Mucosa of descending colon (tissue), 3 donors: ENCODE results near the gene NTN1. TPM values are rescaled to one million over a fixed set of nuclear protein-coding genes. Genes with fewer than 3 reads are reported as not detected.
A peak's percentile ranks its signal among the peaks of the same experiment; 100 is the strongest.

ENCODE experiments used
- ATAC-seq: fragments of 200-7000 bp; cut with Tn5 transposase; one replicate; pipeline ENCODE4 v1.9.1; 2020; ENCODE audit warnings: mild to moderate bottlenecking, moderate library complexity
- DNase-seq, 3 donors: peaks; one replicate each; pipeline ENCODE4 v3.0.0-alpha.2; 2020
- H3K36me3 ChIP-seq: fragments of 200-600 bp; one replicate; pipeline ENCODE4 v1.8.0; 2021; ENCODE audit warnings: low read depth, mild to moderate bottlenecking
- H3K4me1 ChIP-seq: fragments of 200-600 bp; one replicate; pipeline ENCODE4 v1.8.0; 2021; ENCODE audit warnings: low read depth, mild to moderate bottlenecking
- H3K4me3 ChIP-seq: fragments of 200-600 bp; one replicate; pipeline ENCODE4 v1.8.0; 2021; ENCODE audit warnings: mild to moderate bottlenecking
- H3K9me3 ChIP-seq: fragments of 200-600 bp; one replicate; pipeline ENCODE4 v1.8.0; 2021; ENCODE audit warnings: mild to moderate bottlenecking
- intact Hi-C, 2 donors: fragments of 100-400 bp; cut with DNase I in 1 of 2; cut with micrococcal nuclease in 1 of 2; formaldehyde crosslinking; loops; one replicate each; pipeline versions ENCODE4 v1.11.0 to v1.11.1; 2022; cut with DNase I, micrococcal nuclease
- total RNA-seq, 3 donors: library from RNA; stranded (reverse); fragmentation: NEBNext Ultra II Directional in 2 of 3; extraction: Animal tissue kit (Norgen Biotek cat#: 25700) in 2 of 3; gene quantifications; one replicate each; pipeline versions ENCODE4 v1.2.1 to v1.2.4, GENCODE V29; 2021 to 2023
- TF ChIP-seq, protein P1 (sequence below): fragments of 200-600 bp; IDR thresholded peaks from one replicate; pipeline ENCODE4 v1.8.0; 2022; ENCODE audit warnings: antibody characterized with exemption, mild to moderate bottlenecking
- donor health status: DM: no; HTN: no; CAD: no; lungs with moderate emphysema.
- donor health status: DM: no; HTN: no; CAD: no.
- donor health status: DM: no; HTN: yes; CAD: no.

The NTN1 gene
- total RNA-seq, 3 donors from 2014 or later: 3.7 to 61.8 (median 4.0) TPM

DNA sequence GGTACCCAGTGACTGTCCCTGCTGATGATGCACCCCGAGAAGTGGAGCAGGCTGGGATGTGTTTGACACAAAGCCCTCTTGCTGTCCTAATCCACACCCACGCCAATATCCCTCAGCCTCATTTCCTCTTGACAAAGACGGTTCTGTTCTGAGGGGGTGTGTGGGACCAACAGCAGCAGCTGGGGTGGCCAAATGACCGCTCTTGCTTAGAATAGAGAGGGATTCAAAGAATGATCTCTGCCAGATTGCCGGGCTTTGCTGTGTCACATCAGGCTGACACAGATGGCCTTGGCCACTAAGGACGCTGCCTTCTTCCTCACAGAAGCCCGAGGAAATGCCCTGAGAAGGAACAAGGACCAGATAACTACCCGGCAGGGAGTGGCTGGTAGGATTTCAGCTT is 250.7 kb downstream of the NTN1 start:
- no peak for ATAC-seq
- intact Hi-C loops: no loop called here
- TF ChIP-seq, protein P1, sequence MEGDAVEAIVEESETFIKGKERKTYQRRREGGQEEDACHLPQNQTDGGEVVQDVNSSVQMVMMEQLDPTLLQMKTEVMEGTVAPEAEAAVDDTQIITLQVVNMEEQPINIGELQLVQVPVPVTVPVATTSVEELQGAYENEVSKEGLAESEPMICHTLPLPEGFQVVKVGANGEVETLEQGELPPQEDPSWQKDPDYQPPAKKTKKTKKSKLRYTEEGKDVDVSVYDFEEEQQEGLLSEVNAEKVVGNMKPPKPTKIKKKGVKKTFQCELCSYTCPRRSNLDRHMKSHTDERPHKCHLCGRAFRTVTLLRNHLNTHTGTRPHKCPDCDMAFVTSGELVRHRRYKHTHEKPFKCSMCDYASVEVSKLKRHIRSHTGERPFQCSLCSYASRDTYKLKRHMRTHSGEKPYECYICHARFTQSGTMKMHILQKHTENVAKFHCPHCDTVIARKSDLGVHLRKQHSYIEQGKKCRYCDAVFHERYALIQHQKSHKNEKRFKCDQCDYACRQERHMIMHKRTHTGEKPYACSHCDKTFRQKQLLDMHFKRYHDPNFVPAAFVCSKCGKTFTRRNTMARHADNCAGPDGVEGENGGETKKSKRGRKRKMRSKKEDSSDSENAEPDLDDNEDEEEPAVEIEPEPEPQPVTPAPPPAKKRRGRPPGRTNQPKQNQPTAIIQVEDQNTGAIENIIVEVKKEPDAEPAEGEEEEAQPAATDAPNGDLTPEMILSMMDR: no peak
- Histone ChIP-seq H3K9me3 (no peaks in the 10 kb centered on the region), H3K4me3 (no peak overlapping the region), H3K36me3 (no peaks in the 10 kb centered on the region), H3K4me1 (no peaks in the 10 kb centered on the region)
- no peak for DNase-seq

DNA sequence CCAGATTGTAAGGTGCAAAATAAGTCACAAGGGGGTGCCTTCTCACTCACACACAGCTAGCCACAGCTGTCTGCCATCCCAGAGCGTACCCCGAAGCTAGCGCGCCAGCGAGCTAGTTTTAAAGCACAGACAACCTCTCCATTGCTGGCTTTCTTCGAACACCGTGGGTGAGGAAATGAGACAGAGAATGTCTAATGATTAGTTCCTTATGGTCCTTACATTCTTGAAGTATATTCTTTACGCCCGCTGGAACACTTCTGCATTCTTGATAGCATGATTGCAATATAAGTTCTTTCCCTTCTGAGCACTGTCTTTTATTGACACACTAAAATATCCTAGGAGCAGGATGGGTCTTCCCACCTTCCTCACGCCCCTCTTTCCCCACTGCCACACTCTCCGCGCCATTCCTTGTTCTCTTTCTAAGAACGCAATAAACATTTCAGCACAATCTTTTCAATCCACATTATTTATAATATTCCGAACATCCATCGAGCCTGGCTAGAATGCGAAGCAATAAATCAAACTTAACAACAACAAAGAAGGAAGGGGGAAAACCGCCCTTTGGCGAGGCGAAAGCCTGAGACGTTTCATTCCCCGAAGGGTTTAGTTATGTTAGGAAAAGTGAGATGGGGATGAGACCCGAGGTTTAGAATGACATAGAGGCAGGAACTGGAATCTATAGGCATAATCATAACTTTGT is 251.3 kb downstream of the NTN1 start:
- TF ChIP-seq, protein P1: no peak
- H3K4me3 ChIP-seq: no peak overlapping the region
- intact Hi-C loops: no loop called here
- H3K9me3 ChIP-seq: no peaks in the 10 kb centered on the region
- ATAC-seq (no peak), DNase-seq (no peak)
- H3K36me3 ChIP-seq: no peaks in the 10 kb centered on the region
- no peaks in the 10 kb centered on the region for H3K4me1 ChIP-seq

DNA sequence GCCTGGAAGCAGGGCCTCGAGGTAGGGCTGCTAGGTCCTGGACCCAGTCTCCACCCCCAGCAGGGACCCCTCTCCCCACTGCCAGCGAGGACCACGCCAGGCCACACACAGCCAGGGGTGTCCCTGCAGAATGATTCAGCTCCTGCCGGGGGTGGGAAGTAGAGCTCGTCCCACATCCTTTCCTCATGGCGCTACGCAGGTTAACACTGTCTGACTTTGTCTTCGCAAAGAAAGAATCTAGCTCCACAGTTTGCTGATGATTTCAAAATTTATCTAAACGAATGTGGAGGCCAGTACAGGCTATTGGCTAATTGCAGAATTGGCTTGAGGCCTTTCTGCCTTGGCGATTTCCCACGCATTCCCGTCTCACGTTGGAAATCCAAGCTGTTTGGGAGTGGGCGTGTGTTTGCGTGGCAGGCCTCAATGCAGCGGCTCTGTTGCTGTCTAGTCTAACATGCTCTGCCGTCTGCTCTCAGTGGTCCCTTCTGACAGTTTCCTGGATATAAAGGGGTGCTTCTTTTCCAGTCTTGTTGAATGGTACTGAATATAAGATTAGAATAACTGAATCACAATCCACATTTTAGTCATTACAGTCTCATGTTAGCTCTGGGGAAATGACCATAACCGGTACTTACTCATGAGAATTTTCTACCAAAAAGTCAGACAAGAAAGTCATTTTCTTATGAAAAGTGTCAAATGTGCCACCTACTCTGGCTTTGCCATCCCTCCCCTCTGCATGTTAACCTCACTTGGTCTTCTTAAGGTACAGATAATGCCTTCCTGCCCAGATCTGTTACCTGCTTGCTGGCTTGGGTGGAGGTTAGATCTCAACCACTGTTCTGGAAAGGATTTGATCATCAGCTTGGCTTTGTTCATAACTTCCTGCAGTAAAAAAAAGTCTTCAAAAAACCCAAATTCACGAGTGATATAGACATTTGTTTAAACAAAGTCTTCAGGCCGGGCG is 252.4 kb downstream of the NTN1 start:
- intact Hi-C loops: no loop called here
- Histone ChIP-seq H3K4me1 (no peaks in the 10 kb centered on the region), H3K4me3 (no peak overlapping the region), H3K9me3 (no peaks in the 10 kb centered on the region), H3K36me3 (no peaks in the 10 kb centered on the region)
- ATAC-seq: peak; percentile 21
- TF ChIP-seq, protein P1: no peak
- DNase-seq: no peak

DNA sequence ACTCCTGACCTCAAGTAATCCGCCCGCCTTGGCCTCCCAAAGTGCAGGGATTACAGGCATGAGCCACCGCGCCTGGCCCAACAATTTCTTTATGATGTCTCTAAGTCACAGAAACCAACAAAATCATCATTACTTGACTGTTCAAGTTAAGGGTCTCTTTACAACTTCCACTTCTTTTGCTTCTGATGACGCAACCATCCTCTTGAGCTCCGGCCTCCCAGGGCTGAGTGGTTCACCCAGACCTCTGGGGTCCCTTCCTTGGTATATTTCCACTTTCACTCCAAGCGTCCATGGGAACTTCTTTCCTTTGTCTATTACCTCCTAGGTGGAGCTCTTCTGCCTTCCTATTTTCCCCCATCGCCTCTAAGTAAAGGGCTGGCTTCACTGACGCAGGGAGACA is 253.7 kb downstream of the NTN1 start:
- H3K36me3 ChIP-seq: no peaks in the 10 kb centered on the region
- no peaks in the 10 kb centered on the region for H3K4me1 ChIP-seq
- ATAC-seq (no peak), DNase-seq (no peak)
- TF ChIP-seq, protein P1: no peak
- H3K9me3 ChIP-seq: no peaks in the 10 kb centered on the region
- no peak overlapping the region for H3K4me3 ChIP-seq
- intact Hi-C loops: no loop called here

DNA sequence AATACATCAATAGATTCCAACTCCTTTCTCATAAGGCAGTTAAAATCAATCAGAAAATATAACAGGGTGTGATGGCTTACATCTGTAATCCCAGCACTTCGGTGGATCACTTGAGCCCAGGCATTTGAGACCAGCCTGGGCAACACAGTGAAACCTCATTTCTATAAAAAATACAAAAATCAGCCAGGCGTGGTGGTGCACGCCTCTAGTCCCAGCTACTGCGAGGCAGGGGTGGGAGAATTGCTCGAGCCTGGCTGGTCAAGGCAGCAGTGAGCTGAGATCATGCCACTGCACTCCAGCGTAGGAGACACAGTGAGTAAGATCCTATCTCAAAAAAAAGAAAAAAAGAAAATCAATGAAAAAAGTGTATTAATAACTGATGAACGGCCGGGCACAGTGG is 258.6 kb downstream of the NTN1 start:
- TF ChIP-seq, protein P1: no peak
- intact Hi-C loops: no loop called here
- Histone ChIP-seq H3K36me3 (no peaks in the 10 kb centered on the region), H3K4me1 (no peaks in the 10 kb centered on the region), H3K9me3 (no peaks in the 10 kb centered on the region), H3K4me3 (no peak overlapping the region)
- DNase-seq (no peak), ATAC-seq (no peak)
